GM19351 (cell line): ENCODE data around the gene WWC2.
"Not testable (repeated sequence)": the region's sequence is repeated elsewhere in the genome, so short reads cannot be mapped to it uniquely, and the experiment has no call there.

Experiments
- ATAC-seq: cut with Tn5 transposase; IDR thresholded peaks from one replicate; pipeline ENCODE4 v1.9.1; 2021; ENCODE audit warnings: mild to moderate bottlenecking, moderate library complexity; ENCODE audit not compliant: unreplicated experiment

WWC2 gene

DNA sequence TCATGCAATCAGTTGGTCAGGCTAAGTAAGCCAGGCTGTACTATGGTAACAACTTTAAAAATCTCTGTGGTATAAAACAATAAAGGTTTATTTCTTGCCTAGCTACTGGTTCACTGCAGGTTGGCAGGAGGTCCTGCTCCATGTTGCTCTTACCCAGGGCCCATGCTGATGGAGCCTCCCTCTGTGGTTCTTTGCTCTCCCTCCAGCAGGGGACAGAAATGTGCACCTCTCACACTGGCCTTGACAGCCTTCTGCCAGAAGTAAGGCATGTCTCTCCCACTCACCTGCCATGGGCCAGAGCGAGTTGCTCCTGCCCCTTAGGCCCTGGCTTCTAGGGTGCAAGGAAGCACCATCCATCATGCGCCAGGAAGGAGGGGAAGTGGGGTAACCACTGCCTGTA lies 189.9 kb downstream of the WWC2 start:
- ATAC-seq, result peak; percentile 35

GRCh38 chr4:183289688-183290087 lies 190.6 kb downstream of the WWC2 start:
- no peak for ATAC-seq

GRCh38 chr4:183291070-183291469 lies 192.0 kb downstream of the WWC2 start:
- ATAC-seq, result no peak

- no peak for ATAC-seq
Measured at GRCh38 chr4:183295711-183296110, 196.7 kb downstream of the WWC2 start.

- ATAC-seq, result peak; percentile 51
Measured at GRCh38 chr4:183297675-183298074, 198.6 kb downstream of the WWC2 start.

DNA sequence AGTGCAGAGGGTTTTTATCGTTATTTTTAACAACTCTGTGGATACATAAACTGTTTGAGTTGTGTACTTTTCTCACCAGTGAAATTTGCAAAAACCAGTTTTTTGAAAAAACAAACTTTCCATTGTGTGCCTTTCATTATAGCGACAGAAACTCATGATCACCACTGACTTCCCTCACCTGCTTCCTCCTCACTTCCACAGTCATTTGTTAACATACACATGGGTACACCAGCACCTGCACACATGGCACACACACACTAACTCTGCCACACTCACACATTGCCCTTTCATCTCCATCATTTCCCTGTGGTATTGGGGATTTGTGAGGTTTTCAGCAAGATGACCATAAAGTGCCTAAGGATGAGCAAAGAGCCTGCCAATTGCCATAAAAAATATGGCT lies 200.4 kb downstream of the WWC2 start:
- ATAC-seq, result no peak

DNA sequence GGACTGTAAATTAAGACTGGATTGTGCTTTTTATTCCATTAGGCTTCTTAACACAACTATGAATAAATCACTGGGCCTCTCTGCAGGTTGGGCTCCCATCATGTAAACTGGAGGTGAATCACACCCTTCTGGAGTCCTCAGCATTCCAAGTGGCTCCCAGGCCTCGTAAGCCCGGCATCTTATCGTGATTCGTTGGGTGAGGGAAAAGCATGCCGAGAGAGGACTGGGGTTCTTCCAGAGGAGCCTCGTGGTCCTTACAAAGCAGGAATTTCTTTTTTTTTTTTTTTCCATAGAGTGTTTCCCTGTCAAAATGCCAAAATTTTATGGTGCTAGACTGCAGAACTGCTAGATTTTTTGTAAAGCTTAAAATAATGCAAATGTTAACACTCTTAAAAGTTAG lies 201.0 kb downstream of the WWC2 start:
- no peak for ATAC-seq

DNA sequence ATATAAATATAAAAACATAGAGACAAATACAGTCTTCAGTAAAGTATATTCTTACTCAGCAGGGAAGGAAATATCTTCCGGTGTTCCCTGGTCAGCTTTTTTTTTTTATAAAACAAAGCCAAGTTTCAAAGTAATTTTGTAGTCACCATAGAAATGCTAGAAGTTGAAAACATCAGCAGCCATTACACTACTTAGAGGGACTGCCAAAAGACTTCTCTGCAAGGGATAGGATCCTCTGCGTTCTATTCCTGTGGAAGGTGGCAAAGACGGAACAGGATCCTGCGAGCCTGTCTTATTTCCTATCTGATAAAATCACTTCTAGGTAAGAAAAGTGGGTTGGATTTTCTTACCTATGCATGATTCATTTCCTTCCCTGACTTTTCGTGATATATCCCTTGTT lies 201.6 kb downstream of the WWC2 start:
- ATAC-seq, result no peak

GRCh38 chr4:183303301-183303700 lies 204.2 kb downstream of the WWC2 start:
- no peak for ATAC-seq

DNA sequence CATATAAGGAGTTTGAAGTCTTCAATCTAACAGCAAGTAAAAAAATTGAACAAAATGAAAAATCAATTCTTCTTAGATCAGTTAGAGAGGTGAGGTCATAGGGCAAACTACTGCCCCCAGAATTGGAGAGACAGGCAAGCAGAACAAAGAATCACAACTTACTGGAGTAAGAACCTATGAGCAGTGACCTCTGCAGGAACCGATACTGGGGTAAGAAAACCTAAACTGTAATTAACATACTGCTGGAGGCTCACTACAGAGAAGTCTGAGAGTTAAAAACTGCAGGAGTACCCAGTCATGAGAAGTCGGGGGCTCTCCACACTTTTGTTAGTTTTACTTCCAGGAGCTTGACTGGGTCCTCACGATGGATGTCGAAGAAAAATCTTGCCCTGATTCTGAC lies 205.0 kb downstream of the WWC2 start:
- peak; percentile 53 for ATAC-seq

GRCh38 chr4:183304538-183304937 lies 205.5 kb downstream of the WWC2 start:
- ATAC-seq, result no peak

GRCh38 chr4:183306811-183307210 lies 207.8 kb downstream of the WWC2 start:
- ATAC-seq, result no peak

GRCh38 chr4:183312841-183313240 lies 213.8 kb downstream of the WWC2 start:
- no peak for ATAC-seq

GRCh38 chr4:183314336-183314735 lies 215.3 kb downstream of the WWC2 start:
- no peak for ATAC-seq

DNA sequence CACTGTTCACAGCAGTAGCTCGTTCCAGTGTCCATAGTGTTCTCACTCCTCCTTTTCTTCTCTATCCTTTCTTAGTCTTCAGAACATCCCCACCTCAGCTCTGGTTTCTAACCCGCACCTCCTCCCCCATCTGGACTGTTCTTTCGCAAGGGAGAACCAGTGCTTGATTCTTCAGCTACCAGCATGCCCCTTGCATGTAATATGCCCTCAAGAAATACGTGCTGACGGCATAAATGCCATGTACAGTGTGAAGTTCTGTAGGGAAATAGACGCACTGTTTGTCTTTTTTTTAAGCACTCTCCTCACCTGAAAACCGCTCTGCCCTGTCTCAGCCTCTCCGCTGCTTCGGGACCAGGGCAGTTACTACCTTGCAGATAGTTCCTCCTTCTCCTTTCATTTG lies 215.7 kb downstream of the WWC2 start:
- ATAC-seq, result no peak

- ATAC-seq, result no peak
Measured at GRCh38 chr4:183318656-183319055, 219.6 kb downstream of the WWC2 start.

- ATAC-seq, result no peak
Measured at GRCh38 chr4:183320211-183321059, 221.4 kb downstream of the WWC2 start, which contains the start of gene CLDN22. Gene CLDN22 (minus strand): TSS chr4:183320276. CDS start chr4:183320218, 58 bp downstream.

GRCh38 chr4:183321079-183321478 lies 222.0 kb downstream of the WWC2 start:
- ATAC-seq, result no peak

DNA sequence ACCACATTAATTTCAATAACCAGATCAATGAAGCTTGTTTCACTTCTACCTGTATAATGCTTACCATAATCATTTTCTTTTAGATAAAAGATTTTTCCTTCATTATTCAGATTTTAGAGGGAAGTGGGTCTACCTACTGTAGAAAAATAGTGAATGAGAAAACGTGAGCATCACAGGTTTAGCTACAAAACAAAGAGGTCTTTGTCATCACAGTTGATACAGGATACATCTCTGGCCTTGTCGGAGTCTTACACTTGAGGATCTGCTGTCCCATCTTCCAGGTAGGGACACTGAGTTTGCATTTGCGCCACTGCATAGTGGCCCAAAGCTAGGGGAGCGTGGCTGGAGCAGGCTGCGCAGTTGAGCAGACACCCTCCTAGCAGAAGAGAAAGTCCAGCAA lies 222.5 kb downstream of the WWC2 start:
- ATAC-seq, result no peak

DNA sequence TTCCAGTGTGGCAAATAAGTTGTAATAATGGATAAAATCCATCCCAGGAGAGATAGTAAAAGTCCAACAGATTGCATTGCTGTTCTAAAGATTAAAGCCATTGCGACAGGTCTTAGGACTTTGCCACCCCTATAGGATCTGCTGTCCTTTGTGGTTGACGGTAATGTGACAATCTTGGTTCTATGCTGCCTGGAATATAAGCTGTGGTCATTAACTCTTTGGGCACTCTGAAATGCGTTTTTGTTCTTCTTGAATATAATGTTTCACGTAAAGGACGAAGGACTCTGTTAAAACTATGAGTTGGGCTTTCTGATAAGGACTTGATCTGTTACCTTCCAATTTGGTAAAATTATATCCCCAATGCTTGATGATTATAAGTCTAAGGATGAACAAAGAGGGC lies 223.3 kb downstream of the WWC2 start, which contains the start of gene CLDN24:
Gene CLDN24, minus strand, starts transcription at position 101 of the 400 bp plus-strand sequence. Its CDS starts 0 bp downstream, at position 101.
- no peak for ATAC-seq

- ATAC-seq, result no peak
Measured at GRCh38 chr4:183323295-183323694, 224.2 kb downstream of the WWC2 start.

DNA sequence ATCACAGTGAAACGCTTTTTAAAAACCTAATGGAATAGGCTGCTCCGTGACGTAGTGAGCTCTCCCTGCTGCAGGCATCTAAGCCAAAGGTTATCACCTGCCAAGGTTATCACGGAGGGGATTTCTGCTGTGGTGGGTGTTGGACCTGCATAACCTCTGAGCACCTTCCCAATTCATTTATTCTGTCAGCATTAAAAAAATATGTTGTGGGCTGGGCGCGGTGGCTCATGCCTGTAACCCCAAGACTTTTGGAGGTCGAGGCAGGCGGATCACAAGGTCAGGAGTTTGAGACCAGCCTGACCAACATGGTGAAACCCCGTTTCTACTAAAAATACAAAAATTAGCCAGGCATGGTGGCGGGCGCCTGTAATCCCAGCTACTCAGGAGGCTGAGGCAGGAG lies 225.0 kb downstream of the WWC2 start:
- ATAC-seq, result not testable (repeated sequence)

- no peak for ATAC-seq
Measured at GRCh38 chr4:183324619-183325018, 225.6 kb downstream of the WWC2 start.
